Keratinocyte (primary cell): ENCODE results near the gene WDR27.

Experiments used
- EZH2 ChIP-seq: IDR thresholded peaks from one replicate; pipeline ENCODE4 v1.6.1; 2012; ENCODE audit warnings: inconsistent platforms, mild to moderate bottlenecking, low read length, moderate library complexity
- TF ChIP-seq, protein P1 (sequence below), 3 experiments: IDR thresholded peaks in 1 of 3; conservative IDR thresholded peaks in 1 of 3; optimal IDR thresholded peaks in 1 of 3; 2 replicates in 2 of 3; 3 replicates in 1 of 3; pipeline versions ENCODE3 to v1.5.1; 2011; ENCODE audit warnings: low read length in 3 of 3, mild to moderate bottlenecking in 3 of 3, moderate library complexity in 2 of 3, control low read depth in 1 of 3, inconsistent platforms in 1 of 3; ENCODE audit not compliant: insufficient read depth in 2 of 3; ENCODE audit errors: extremely low read depth in 1 of 3

DNA sequence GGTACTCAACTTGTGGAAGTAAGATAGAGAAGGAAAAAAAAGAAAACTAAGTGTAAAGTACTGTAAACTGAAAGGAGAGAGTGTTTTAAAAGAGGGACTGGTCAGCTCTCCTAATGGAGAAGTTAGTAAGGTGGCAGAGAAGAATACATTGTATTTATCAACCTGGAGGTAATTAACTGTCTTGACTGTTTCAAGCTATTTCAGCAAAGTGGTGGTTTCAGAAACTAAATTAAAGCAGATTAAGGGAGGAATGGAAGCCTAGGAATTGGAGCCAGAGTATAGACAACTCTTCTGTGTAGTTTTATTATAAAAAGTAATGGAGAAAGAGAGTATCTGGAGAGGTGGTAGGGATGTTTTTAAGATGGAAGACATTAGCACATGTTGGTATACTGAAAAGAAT lies 25.1 kb upstream of the WDR27 start:
- TF ChIP-seq, protein P1, sequence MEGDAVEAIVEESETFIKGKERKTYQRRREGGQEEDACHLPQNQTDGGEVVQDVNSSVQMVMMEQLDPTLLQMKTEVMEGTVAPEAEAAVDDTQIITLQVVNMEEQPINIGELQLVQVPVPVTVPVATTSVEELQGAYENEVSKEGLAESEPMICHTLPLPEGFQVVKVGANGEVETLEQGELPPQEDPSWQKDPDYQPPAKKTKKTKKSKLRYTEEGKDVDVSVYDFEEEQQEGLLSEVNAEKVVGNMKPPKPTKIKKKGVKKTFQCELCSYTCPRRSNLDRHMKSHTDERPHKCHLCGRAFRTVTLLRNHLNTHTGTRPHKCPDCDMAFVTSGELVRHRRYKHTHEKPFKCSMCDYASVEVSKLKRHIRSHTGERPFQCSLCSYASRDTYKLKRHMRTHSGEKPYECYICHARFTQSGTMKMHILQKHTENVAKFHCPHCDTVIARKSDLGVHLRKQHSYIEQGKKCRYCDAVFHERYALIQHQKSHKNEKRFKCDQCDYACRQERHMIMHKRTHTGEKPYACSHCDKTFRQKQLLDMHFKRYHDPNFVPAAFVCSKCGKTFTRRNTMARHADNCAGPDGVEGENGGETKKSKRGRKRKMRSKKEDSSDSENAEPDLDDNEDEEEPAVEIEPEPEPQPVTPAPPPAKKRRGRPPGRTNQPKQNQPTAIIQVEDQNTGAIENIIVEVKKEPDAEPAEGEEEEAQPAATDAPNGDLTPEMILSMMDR (optimal IDR thresholded peaks at IDR 0.05 in 1 of 3, IDR thresholded peaks at IDR 0.05 in 1 of 3, conservative IDR thresholded peaks at IDR 0.05 in 1 of 3; ENCODE audit: extremely low read depth in 1 of 3, insufficient read depth in 2 of 3, low read length in 3 of 3) = no peak
- TF ChIP-seq EZH2 = no peak
